HG03354 (cell line): Measurements from ENCODE around the gene OPRD1.
"Not testable (repeated sequence)": the region's sequence is repeated elsewhere in the genome, so short reads cannot be mapped to it uniquely, and the experiment has no call there.

Source experiments
- ATAC-seq: cut with Tn5 transposase; IDR thresholded peaks from one replicate; pipeline ENCODE4 v1.9.1; 2021; ENCODE audit warnings: mild to moderate bottlenecking; ENCODE audit not compliant: unreplicated experiment, poor library complexity, severe bottlenecking

OPRD1 gene

DNA sequence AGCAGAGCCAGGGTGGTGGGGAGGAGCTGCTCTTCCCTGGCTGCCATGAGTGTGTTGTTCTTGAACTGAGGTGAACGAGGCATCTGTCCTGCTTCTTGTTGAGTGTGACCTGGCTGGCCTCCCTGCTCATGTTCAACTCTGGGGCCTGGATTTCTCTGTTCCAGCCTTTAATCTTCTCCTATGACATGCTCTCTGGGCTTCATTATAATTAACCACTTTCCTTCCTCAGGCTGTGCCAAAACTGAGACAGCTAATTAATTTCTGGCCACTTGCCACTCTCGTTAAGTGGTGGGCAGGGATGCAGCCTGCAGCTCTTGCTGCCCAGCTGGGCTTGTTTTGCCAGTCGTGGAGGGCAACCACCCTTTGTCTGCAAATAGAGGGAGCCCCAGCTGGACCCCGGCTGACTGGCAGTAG lies 23.3 kb downstream of the OPRD1 start:
- ATAC-seq: no peak

DNA sequence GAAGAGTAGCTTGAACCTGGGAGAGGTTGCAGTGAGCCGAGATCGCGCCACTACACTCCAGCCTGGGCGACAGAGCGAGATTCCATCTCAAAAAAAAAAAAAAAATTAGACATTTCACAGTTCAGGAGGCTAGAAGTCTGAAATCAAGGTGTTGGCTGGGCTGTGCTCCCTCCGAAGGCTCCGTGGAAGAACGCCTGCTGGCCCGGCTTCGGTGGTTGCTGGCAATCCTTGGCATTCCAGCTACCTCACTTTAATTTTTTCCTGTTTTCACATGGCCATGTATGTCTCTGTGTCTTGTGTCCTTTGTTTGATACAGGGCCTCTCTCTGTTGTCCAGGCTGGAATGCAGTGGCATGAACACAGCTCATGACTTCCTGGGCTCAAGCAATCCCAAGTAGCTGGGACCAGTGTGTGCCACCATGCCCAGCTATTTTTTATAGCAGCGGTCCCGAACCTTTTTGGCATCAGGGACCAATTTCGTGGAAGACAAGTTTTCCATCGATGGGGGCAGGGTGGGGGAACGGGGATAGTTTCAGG lies 24.5 kb downstream of the OPRD1 start:
- ATAC-seq: no peak

DNA sequence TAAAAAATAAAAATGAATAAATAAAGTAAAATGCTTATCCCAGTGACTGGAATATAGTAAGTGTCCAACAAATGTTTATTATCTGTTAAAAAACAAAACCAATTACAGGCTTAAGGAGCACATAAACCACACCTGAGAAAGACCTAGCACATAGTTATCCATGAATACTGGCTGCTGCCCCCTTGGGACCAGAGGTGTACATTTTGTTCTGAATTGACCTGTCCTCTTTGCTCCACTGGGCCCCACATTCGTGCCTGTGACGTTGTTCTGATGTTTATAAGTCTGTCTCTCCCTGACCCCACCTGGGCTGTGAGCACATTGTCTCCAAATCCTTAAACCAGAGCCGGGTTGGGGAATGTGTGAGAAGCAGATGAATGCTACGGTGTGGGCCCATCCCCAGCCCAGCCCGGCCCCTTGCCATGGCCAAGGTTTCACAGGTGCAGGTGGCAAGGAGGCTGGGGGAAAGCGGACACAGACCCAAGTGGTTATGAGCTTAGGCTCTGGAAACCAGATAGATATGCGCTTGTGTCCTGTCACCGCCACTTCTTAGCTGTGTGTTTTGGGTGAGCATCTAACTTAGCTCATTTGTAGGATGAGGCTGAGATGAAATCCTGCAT lies 29.1 kb downstream of the OPRD1 start:
- ATAC-seq: no peak

GRCh38 chr1:28845786-28846543 lies 34.0 kb downstream of the OPRD1 start:
- ATAC-seq: no peak

DNA sequence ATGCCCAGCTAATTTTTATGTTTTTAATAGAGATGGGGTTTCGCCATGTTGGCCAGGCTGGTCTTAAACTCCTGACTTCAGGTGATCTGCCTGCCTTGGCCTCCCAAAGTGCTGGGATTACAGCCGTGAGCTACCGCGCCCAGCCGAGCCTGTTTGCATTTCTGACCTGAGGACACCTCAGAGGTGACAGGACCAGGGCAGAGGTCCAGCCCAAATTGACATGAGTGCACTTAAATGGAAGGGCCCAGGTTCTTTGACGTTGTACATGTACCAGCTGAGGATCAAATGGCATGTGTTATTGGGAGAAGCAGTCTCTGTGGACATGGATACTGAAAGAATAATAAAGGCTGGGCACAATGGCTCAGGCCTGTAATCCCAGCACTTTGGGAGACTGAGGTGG lies 35.2 kb downstream of the OPRD1 start:
- ATAC-seq: not testable (repeated sequence)

- ATAC-seq: no peak
Measured at GRCh38 chr1:28848416-28848815, 36.4 kb downstream of the OPRD1 start.

GRCh38 chr1:28853093-28853742 lies 41.2 kb downstream of the OPRD1 start:
- no peak for ATAC-seq

GRCh38 chr1:28854406-28854805 lies 42.4 kb downstream of the OPRD1 start:
- not testable (repeated sequence) for ATAC-seq

DNA sequence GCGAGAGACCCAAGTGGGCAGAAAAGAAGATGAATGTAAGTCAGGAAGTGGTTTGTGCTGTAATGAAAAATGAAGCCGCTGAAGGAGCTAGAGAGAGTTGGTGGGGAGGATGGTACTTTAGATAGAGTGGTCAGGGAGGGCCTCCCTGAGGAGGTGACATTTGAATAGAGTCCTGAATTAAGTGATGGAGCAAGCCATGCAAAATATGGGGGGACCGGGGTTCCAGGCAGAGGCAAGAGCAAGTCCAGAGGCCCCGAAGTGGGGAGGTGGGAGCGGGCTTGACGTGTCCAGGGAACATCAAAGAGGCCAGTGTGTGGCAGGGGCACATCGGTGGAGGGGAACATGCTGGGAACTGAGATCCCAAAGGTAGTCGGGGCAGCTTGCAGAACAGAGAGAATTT lies 43.1 kb downstream of the OPRD1 start:
- no peak for ATAC-seq

- no peak for ATAC-seq
Measured at GRCh38 chr1:28855469-28855951, 43.5 kb downstream of the OPRD1 start.

DNA sequence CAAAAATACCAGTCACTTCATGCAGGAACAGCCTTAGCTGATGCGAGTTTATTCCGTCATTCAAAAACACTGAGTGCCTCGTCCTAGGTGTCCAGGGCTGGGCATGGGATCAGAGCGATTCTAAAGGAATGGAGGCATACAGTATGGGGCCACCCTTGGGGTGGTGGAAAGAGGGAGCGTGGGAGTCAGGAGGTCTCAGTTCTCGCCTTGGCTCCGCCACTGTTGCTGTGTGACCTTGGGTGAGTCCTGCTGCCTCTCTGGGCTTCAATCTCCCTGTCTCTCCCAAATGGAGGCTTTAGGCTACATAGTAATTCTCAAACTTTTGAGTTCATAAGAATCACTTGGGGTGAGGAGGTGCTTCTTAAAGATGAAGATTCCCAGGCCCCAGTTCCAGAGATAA lies 44.0 kb downstream of the OPRD1 start:
- ATAC-seq: no peak

- peak; percentile 74 for ATAC-seq
Measured at GRCh38 chr1:28860332-28861073, 48.5 kb downstream of the OPRD1 start.

GRCh38 chr1:28862571-28863403 lies 50.8 kb downstream of the OPRD1 start:
- ATAC-seq: no peak

GRCh38 chr1:28864695-28865094 lies 52.7 kb downstream of the OPRD1 start:
- ATAC-seq: no peak

DNA sequence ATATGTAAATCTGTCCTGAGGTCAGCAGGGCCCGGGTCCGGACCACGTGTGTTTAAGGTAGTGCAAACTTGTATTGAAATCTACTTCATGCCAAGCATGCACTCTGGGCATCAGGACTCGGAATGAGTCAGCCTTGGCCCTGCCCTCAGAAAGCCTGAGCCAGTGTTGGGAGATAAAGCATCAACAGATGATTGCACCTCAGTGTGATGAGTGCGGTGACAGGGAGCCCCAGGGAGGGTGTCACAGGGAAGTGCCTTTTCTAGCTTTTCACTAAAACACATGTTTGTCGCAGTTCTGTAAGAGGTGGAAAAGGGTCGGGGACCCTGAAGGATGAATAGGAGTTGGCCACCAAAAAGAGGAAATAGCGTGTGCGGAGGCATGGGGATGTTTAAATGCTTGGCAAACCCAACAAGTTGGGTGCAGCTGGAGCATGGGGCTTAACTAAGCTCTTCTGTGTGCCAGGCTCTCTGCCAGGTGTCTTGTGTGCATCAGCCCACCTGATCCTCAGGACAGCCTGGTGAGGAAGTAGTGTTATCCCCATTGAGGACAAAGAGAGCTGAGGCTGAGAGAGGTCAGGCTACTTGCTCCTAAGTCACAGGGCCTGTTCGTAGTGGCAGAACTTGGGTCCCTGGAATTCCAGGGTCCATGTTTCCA lies 54.2 kb downstream of the OPRD1 start:
- no peak for ATAC-seq

DNA sequence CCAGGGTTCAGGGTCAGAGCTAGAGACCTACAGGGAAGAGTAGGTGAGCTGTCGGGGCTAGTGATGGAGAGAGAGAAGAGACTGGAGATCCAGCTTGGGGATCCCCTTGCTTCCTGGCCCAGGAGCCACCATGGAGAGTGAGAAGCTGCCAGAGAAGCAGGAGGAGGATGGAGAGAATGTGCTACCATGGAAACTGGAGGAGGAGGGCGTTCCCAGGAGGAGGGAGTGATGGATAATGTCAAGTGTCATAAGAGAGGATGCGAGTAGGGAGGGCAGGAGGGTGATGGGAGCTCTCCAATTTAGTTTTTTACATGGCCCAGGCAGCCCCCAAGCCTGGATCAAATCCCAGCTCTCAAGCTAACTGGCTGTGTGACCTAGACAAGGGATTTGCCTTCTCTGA lies 55.9 kb downstream of the OPRD1 start:
- no peak for ATAC-seq

GRCh38 chr1:28869952-28870351 lies 58.0 kb downstream of the OPRD1 start:
- ATAC-seq: no peak

DNA sequence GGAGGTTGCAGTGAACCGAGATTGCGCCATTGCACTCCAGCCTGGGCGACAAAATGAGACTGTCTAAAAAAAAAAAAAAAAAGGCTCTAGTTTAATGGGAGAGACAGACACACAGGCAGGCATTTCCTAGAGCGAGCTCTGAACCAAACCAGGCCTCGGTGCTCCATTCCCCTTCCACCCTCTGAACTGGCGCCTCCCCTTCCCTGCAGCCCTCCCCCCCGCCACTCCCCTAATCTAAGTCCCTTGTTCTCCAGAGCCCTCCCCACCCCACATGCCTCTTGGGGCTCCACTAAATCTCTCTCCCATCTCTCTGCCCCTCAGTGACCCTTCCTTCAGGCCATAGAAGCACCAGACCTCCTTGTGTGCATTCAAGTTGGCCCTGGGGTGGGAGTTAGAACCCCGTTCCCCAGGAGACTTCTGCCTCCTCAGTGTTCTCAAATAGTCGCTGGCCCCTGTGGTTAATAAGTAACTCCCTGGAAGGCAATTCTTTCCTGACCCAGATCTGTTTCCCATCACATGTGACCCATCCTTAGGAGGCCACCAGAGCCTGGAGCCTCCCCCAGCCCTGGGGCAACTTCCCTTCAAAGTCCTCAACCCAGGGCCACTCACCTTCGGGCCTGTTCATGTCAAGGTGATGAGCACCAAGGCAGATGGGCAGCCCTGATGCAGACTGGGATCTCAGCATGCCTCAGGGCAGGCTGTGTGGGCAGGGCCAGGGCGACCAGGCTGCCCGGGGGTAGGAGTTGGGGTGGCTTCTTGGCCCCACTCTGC lies 59.8 kb downstream of the OPRD1 start:
- no peak for ATAC-seq
